Endothelial cell of umbilical vein (primary cell): ENCODE results near the gene FHOD3. TPM values are rescaled to one million over a fixed set of nuclear protein-coding genes. Genes with fewer than 3 reads are reported as not detected.

ENCODE experiments used
- BruUV-seq: library from RNA; stranded (reverse); fragments of 400-500 nt; replicated peaks from 2 replicates; lab custom pipeline; 2021; lab: Mats Ljungman, UMichigan
- CTCF ChIA-PET: fragments of 300-600, 350-600 bp; sonication (Branson Sonifier 250); formaldehyde crosslinking; loops from one replicate; lab custom pipeline; 2021; ENCODE audit warnings: antibody characterized with exemption, inconsistent platforms; lab: Charles Lee
- POLR2A ChIA-PET: fragments of 300-600, 350-600 bp; sonication (Branson Sonifier 250); formaldehyde crosslinking; loops from one replicate; lab custom pipeline; 2021; ENCODE audit warnings: antibody characterized with exemption, inconsistent platforms; lab: Charles Lee
- DNase-seq: peaks from one replicate; pipeline ENCODE4 v3.0.0-alpha.2; 2011; ENCODE audit warnings: low read depth, low spot score
- FAIRE-seq: peaks from 2 replicates; lab custom pipeline; 2011; peaks lifted over from hg19 to GRCh38; lab: Jason Lieb, UNC
- H2AFZ ChIP-seq: 2 replicates; pipeline ENCODE4 v1.6.0; 2012; ENCODE audit warnings: low read depth, low read length, control low read depth, inconsistent platforms
- H3K27ac ChIP-seq: 2 replicates; pipeline ENCODE4 v1.5.1; 2011; ENCODE audit warnings: low read depth, mild to moderate bottlenecking, control low read depth, low read length, moderate library complexity; ENCODE audit not compliant: insufficient read depth
- H3K27me3 ChIP-seq, 2 experiments: 2 replicates each; pipeline versions ENCODE4 v1.6.0 to v1.6.1; 2011; ENCODE audit warnings: low read length in 2 of 2, mixed read lengths in 1 of 2; ENCODE audit not compliant: control insufficient read depth in 2 of 2, insufficient read depth in 2 of 2
- H3K36me3 ChIP-seq, 2 experiments: 2 replicates in 1 of 2; 3 replicates in 1 of 2; pipeline ENCODE4 v1.5.1; 2011; ENCODE audit warnings: low read length in 2 of 2, mild to moderate bottlenecking in 1 of 2, moderate library complexity in 1 of 2; ENCODE audit not compliant: control insufficient read depth in 2 of 2, insufficient read depth in 2 of 2; ENCODE audit errors: extremely low read depth in 1 of 2
- H3K4me1 ChIP-seq: 3 replicates; pipeline ENCODE4 v1.5.1; 2011; ENCODE audit warnings: mild to moderate bottlenecking, low read length; ENCODE audit not compliant: control insufficient read depth, insufficient read depth; ENCODE audit errors: extremely low read depth
- H3K4me2 ChIP-seq: 2 replicates; pipeline ENCODE4 v1.6.1; 2011; ENCODE audit warnings: low read length, control low read depth, mixed read lengths; ENCODE audit not compliant: insufficient read depth
- H3K4me3 ChIP-seq, 3 experiments: fragments of 200-600 bp in 1 of 3; sonication (generic), shearing (Covaris generic) in 1 of 3; replicated peaks in 1 of 3; 2 replicates each; pipeline ENCODE4 v1.5.1; 2011 to 2016; ENCODE audit warnings: control low read depth in 3 of 3, low read length in 3 of 3, mild to moderate bottlenecking in 2 of 3, inconsistent platforms in 1 of 3, low read depth in 1 of 3, moderate library complexity in 1 of 3; ENCODE audit not compliant: insufficient read depth in 1 of 3
- H3K79me2 ChIP-seq: 2 replicates; pipeline ENCODE4 v1.6.0; 2012; ENCODE audit warnings: low read length, inconsistent platforms; ENCODE audit not compliant: control insufficient read depth, insufficient read depth
- H3K9ac ChIP-seq: replicated peaks from 2 replicates; pipeline ENCODE3; 2011; ENCODE audit warnings: low read length, control low read depth; ENCODE audit not compliant: insufficient read depth; ENCODE audit errors: extremely low read depth
- H3K9me1 ChIP-seq: replicated peaks from 3 replicates; pipeline ENCODE4 v1.6.0; 2011; ENCODE audit warnings: mild to moderate bottlenecking, low read length; ENCODE audit not compliant: control insufficient read depth, insufficient read depth; ENCODE audit errors: extremely low read depth
- H3K9me3 ChIP-seq: replicated peaks from 2 replicates; pipeline ENCODE4 v1.5.1; 2012; ENCODE audit warnings: low read length, inconsistent platforms; ENCODE audit not compliant: control insufficient read depth, insufficient read depth
- H4K20me1 ChIP-seq: replicated peaks from 2 replicates; pipeline ENCODE3; 2011; ENCODE audit warnings: mild to moderate bottlenecking, low read length; ENCODE audit not compliant: control insufficient read depth, insufficient read depth; ENCODE audit errors: extremely low read depth
- EZH2 ChIP-seq: IDR thresholded peaks from 2 replicates; pipeline ENCODE4 v1.6.1; 2012; ENCODE audit warnings: borderline replicate concordance, low read depth, mild to moderate bottlenecking, moderate library complexity, low read length, inconsistent platforms; ENCODE audit not compliant: severe bottlenecking
- FOS ChIP-seq: IDR thresholded peaks from 2 replicates; pipeline ENCODE4 v1.6.1; 2011; ENCODE audit warnings: mild to moderate bottlenecking, low read length, moderate library complexity, borderline replicate concordance; ENCODE audit not compliant: insufficient read depth
- GATA2 ChIP-seq: IDR thresholded peaks from 2 replicates; pipeline ENCODE4 v1.7.0; 2011; ENCODE audit warnings: low read depth, mild to moderate bottlenecking, moderate library complexity, mixed read lengths, low read length; ENCODE audit not compliant: insufficient read length, insufficient read depth
- JUN ChIP-seq: IDR thresholded peaks from 2 replicates; pipeline ENCODE4 v1.6.1; 2011; ENCODE audit warnings: borderline replicate concordance, low read depth; ENCODE audit not compliant: insufficient read length, insufficient read depth
- MYC ChIP-seq: IDR thresholded peaks from one replicate; pipeline ENCODE4 v1.6.1; 2011; ENCODE audit warnings: mild to moderate bottlenecking, low read depth, low read length
- POLR2A ChIP-seq: IDR thresholded peaks from 2 replicates; pipeline ENCODE4 v1.6.1; 2012; ENCODE audit warnings: low read depth, mild to moderate bottlenecking, control low read depth, low read length
- POLR2AphosphoS5 ChIP-seq: IDR thresholded peaks from 2 replicates; pipeline ENCODE4 v1.6.1; 2012; ENCODE audit warnings: low read depth, mild to moderate bottlenecking, control low read depth, low read length, moderate library complexity; ENCODE audit not compliant: insufficient read depth
- dilution Hi-C: fragments of 300-500 bp; cut with MboI; formaldehyde crosslinking; loops from one replicate; pipeline ENCODE4 v1.15.0; 2019; ENCODE audit warnings: low sequenced_read_pairs; ENCODE audit not compliant: extremely low pct_ligation_motif_present
- intact Hi-C: fragments of 100-400 bp; cut with micrococcal nuclease; formaldehyde crosslinking; loops from one replicate; pipeline ENCODE4 v1.10.0; 2022
- polyA plus RNA-seq, 4 experiments: library from polyadenylated mRNA; depleted of rRNA in 3 of 4; stranded (reverse) in 3 of 4; unstranded in 1 of 4; fragments of >200 nt; gene quantifications; 2 replicates each; pipeline versions ENCODE4 v1.2.1 to v1.2.3, GENCODE V29; 2011 to 2012; ENCODE audit warnings: missing spikeins in 1 of 4
- total RNA-seq: library from RNA; stranded (reverse); gene quantifications from 2 replicates; pipeline ENCODE4 v1.2.3, GENCODE V29; 2021
- TF ChIP-seq, protein P1 (sequence below): IDR thresholded peaks from 2 replicates; pipeline ENCODE4 v1.6.1; 2011; ENCODE audit not compliant: insufficient read depth, insufficient read length
- TF ChIP-seq, protein P2 (sequence below), 2 donors: IDR thresholded peaks; 1 replicate in 1 of 2; 2 replicates in 1 of 2; pipeline ENCODE4 v1.5.1; 2011; ENCODE audit warnings: low read length in 2 of 2, mild to moderate bottlenecking in 2 of 2, moderate library complexity in 2 of 2, control low read depth in 1 of 2, inconsistent platforms in 1 of 2, low read depth in 1 of 2; ENCODE audit not compliant: insufficient read depth in 1 of 2; ENCODE audit errors: extremely low read depth in 1 of 2

Gene FHOD3
- total and polyA plus RNA-seq, 2 donors (not counting 3 experiments of a cell fraction or from before 2014, with no cell fraction given) = 0.06 to 1.5 TPM

DNA sequence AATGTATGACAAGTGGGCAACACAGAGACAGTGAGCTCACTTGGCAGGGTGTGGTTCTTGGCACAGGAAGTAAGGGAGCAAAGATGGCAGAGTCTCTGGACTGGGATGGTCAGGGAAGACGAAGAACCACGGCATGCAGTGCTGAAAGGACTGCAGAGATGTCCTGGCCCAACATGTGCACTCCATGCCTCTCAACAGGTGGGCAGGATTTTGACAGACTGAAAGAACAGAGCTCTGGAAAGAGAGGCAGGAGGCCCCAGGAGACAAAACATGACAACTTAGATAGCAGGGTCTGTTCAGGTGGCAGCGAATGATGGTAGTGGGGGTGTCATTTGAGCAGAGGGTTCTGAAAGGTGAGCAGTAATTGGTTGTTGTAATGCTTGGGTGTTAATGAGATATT is 180.3 kb downstream of the FHOD3 start:
- DNase-seq (no peak), FAIRE-seq (no peak)
- intact Hi-C loops (no loop called here), dilution Hi-C loops (no loop called here)
- Histone ChIP-seq H3K27me3 (no peaks in the 10 kb centered on the region), H4K20me1 (no peaks in the 10 kb centered on the region), H3K27ac (no peak overlapping the region), H3K36me3 (no peaks in the 10 kb centered on the region), H3K4me3 (no peak overlapping the region), H3K9ac (no peak overlapping the region), H2AFZ (no peak overlapping the region), H3K4me1 (no peaks in the 10 kb centered on the region), H3K4me2 (no peak overlapping the region), H3K79me2 (no peaks in the 10 kb centered on the region), H3K9me1 (no peaks in the 10 kb centered on the region), H3K9me3 (no peaks in the 10 kb centered on the region)
- POLR2A ChIA-PET = no interaction called here
- no TSS peak for BruUV-seq
- TF ChIP-seq, protein P1, sequence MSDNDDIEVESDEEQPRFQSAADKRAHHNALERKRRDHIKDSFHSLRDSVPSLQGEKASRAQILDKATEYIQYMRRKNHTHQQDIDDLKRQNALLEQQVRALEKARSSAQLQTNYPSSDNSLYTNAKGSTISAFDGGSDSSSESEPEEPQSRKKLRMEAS = no peak
- TF ChIP-seq POLR2AphosphoS5 = no peak
- no peak for TF ChIP-seq MYC
- TF ChIP-seq, protein P2, sequence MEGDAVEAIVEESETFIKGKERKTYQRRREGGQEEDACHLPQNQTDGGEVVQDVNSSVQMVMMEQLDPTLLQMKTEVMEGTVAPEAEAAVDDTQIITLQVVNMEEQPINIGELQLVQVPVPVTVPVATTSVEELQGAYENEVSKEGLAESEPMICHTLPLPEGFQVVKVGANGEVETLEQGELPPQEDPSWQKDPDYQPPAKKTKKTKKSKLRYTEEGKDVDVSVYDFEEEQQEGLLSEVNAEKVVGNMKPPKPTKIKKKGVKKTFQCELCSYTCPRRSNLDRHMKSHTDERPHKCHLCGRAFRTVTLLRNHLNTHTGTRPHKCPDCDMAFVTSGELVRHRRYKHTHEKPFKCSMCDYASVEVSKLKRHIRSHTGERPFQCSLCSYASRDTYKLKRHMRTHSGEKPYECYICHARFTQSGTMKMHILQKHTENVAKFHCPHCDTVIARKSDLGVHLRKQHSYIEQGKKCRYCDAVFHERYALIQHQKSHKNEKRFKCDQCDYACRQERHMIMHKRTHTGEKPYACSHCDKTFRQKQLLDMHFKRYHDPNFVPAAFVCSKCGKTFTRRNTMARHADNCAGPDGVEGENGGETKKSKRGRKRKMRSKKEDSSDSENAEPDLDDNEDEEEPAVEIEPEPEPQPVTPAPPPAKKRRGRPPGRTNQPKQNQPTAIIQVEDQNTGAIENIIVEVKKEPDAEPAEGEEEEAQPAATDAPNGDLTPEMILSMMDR (IDR thresholded peaks at IDR 0.05; ENCODE audit: extremely low read depth in 1 of 2, insufficient read depth in 1 of 2, low read depth in 1 of 2, low read length in 2 of 2) = no peak
- no peak for TF ChIP-seq POLR2A
- TF ChIP-seq EZH2 = no peak
- no peak for TF ChIP-seq JUN
- no peak for TF ChIP-seq FOS
- no peak for TF ChIP-seq GATA2
- CTCF ChIA-PET = no interaction called here
